Muscle layer of duodenum (tissue), 2 donors: ENCODE data around the gene RIPOR3.

Source experiments
- H3K27ac ChIP-seq: one replicate; pipeline ENCODE4 v1.7.0; 2013; ENCODE audit warnings: mild to moderate bottlenecking, low read length
- H3K27me3 ChIP-seq: one replicate; pipeline ENCODE4 v1.7.0; 2013; ENCODE audit warnings: low read depth, mild to moderate bottlenecking, control low read depth, low read length
- H3K36me3 ChIP-seq, 2 donors: one replicate each; pipeline ENCODE4 v1.7.0; 2013; ENCODE audit warnings: low read length in 2 of 2, control low read depth in 1 of 2, mild to moderate bottlenecking in 1 of 2; ENCODE audit not compliant: insufficient read depth in 2 of 2, control insufficient read depth in 1 of 2
- H3K4me1 ChIP-seq, 2 donors: one replicate each; pipeline ENCODE4 v1.7.0; 2013; ENCODE audit warnings: low read length in 2 of 2, mild to moderate bottlenecking in 2 of 2, control low read depth in 1 of 2, moderate library complexity in 1 of 2; ENCODE audit not compliant: insufficient read depth in 2 of 2, control insufficient read depth in 1 of 2
- H3K4me3 ChIP-seq, 2 donors: one replicate each; pipeline ENCODE4 v1.7.0; 2013; ENCODE audit warnings: low read length in 2 of 2, low read depth in 1 of 2, mild to moderate bottlenecking in 1 of 2
- H3K9me3 ChIP-seq, 2 donors: one replicate each; pipeline ENCODE4 v1.7.0; 2013; ENCODE audit warnings: low read length in 2 of 2, control low read depth in 1 of 2, mild to moderate bottlenecking in 1 of 2; ENCODE audit not compliant: control insufficient read depth in 1 of 2
- donor health status: healthy.

Gene RIPOR3

GRCh38 chr20:50595433-50595895, 95.9 kb downstream of the RIPOR3 start:
- H3K27ac ChIP-seq, result no peak overlapping the region
- no peak overlapping the region for H3K4me3 ChIP-seq
- H3K27me3 ChIP-seq, result no peaks in the 10 kb centered on the region
- peaks cover 0 to 15% of the 10 kb centered on the region in 2 donors for H3K4me1 ChIP-seq
- no peaks in the 10 kb centered on the region for H3K36me3 ChIP-seq
- H3K9me3 ChIP-seq, result no peaks in the 10 kb centered on the region

- H3K9me3 ChIP-seq, result no peaks in the 10 kb centered on the region
- H3K36me3 ChIP-seq, result peaks cover 0 to 5% of the 10 kb centered on the region in 2 donors
- no peak overlapping the region for H3K4me3 ChIP-seq
- H3K27me3 ChIP-seq, result no peaks in the 10 kb centered on the region
- peaks cover 0 to 15% of the 10 kb centered on the region in 2 donors for H3K4me1 ChIP-seq
- no peak overlapping the region for H3K27ac ChIP-seq
Measured at GRCh38 chr20:50594591-50595432, 96.5 kb downstream of the RIPOR3 start.

- Histone ChIP-seq H3K36me3 (peaks cover 0 to 9% of the 10 kb centered on the region in 2 donors), H3K4me1 (peaks cover 0 to 15% of the 10 kb centered on the region in 2 donors), H3K9me3 (no peaks in the 10 kb centered on the region), H3K27me3 (no peaks in the 10 kb centered on the region), H3K4me3 (no peak overlapping the region), H3K27ac (no peak overlapping the region)
Measured at GRCh38 chr20:50594231-50594590, 97.1 kb downstream of the RIPOR3 start.

GRCh38 chr20:50593005-50593335, 98.4 kb downstream of the RIPOR3 start:
- peaks cover 0 to 15% of the 10 kb centered on the region in 2 donors for H3K4me1 ChIP-seq
- no peak overlapping the region for H3K4me3 ChIP-seq
- H3K27ac ChIP-seq, result no peak overlapping the region
- no peaks in the 10 kb centered on the region for H3K9me3 ChIP-seq
- H3K36me3 ChIP-seq, result peaks cover 5 to 13% of the 10 kb centered on the region in 2 donors
- no peaks in the 10 kb centered on the region for H3K27me3 ChIP-seq

GRCh38 chr20:50592282-50593004, 98.9 kb downstream of the RIPOR3 start:
- no peak overlapping the region for H3K27ac ChIP-seq
- H3K4me3 ChIP-seq, result no peak overlapping the region
- H3K36me3 ChIP-seq, result peaks cover 5 to 13% of the 10 kb centered on the region in 2 donors
- no peaks in the 10 kb centered on the region for H3K27me3 ChIP-seq
- H3K4me1 ChIP-seq, result peaks cover 0 to 15% of the 10 kb centered on the region in 2 donors
- H3K9me3 ChIP-seq, result no peaks in the 10 kb centered on the region

GRCh38 chr20:50591233-50591852, 100.0 kb downstream of the RIPOR3 start:
- Histone ChIP-seq H3K27ac (no peak overlapping the region), H3K4me3 (no peak overlapping the region), H3K27me3 (no peaks in the 10 kb centered on the region), H3K9me3 (no peaks in the 10 kb centered on the region), H3K4me1 (peaks cover 0 to 15% of the 10 kb centered on the region in 2 donors), H3K36me3 (peaks cover 11 to 20% of the 10 kb centered on the region in 2 donors)

- H3K36me3 ChIP-seq, result peaks cover 20 to 30% of the 10 kb centered on the region in 2 donors
- H3K4me1 ChIP-seq, result peaks cover 0 to 12% of the 10 kb centered on the region in 2 donors
- no peak overlapping the region for H3K4me3 ChIP-seq
- no peak overlapping the region for H3K27ac ChIP-seq
- no peaks in the 10 kb centered on the region for H3K27me3 ChIP-seq
- H3K9me3 ChIP-seq, result no peaks in the 10 kb centered on the region
Measured at GRCh38 chr20:50590348-50590664, 101.0 kb downstream of the RIPOR3 start.

GRCh38 chr20:50589548-50590347, 101.6 kb downstream of the RIPOR3 start:
- Histone ChIP-seq H3K27me3 (no peaks in the 10 kb centered on the region), H3K4me3 (no peak overlapping the region), H3K36me3 (peaks cover 20 to 33% of the 10 kb centered on the region in 2 donors), H3K27ac (no peak overlapping the region), H3K9me3 (no peaks in the 10 kb centered on the region), H3K4me1 (peaks cover 0 to 12% of the 10 kb centered on the region in 2 donors)

- H3K36me3 ChIP-seq, result peaks cover 29 to 46% of the 10 kb centered on the region in 2 donors
- no peak overlapping the region for H3K27ac ChIP-seq
- H3K4me3 ChIP-seq, result no peak overlapping the region
- H3K27me3 ChIP-seq, result no peaks in the 10 kb centered on the region
- peaks cover 0 to 12% of the 10 kb centered on the region in 2 donors for H3K4me1 ChIP-seq
- no peaks in the 10 kb centered on the region for H3K9me3 ChIP-seq
Measured at GRCh38 chr20:50588034-50588736, 103.2 kb downstream of the RIPOR3 start.

GRCh38 chr20:50587291-50587961, 103.9 kb downstream of the RIPOR3 start:
- Histone ChIP-seq H3K27ac (no peak overlapping the region), H3K36me3 (peaks cover 32 to 54% of the 10 kb centered on the region in 2 donors), H3K4me3 (no peak overlapping the region), H3K9me3 (no peaks in the 10 kb centered on the region), H3K27me3 (no peaks in the 10 kb centered on the region), H3K4me1 (peaks cover 0 to 5% of the 10 kb centered on the region in 2 donors)
